CD8-positive, alpha-beta memory T cell (primary cell): ENCODE measurements around the gene ENO1. TPM values are rescaled to one million over a fixed set of nuclear protein-coding genes. Genes with fewer than 3 reads are reported as not detected.

Source experiments
- CTCF ChIA-PET: fragments of 350-600 bp; sonication (Branson Sonifier 250); formaldehyde crosslinking; loops from one replicate; lab custom pipeline; 2021; ENCODE audit warnings: antibody characterized with exemption; lab: Charles Lee
- POLR2A ChIA-PET: fragments of 350-600 bp; sonication (Branson Sonifier 250); formaldehyde crosslinking; loops from one replicate; lab custom pipeline; 2021; ENCODE audit warnings: antibody characterized with exemption; lab: Charles Lee
- DNase-seq, 5 donors: peaks; one replicate each; pipeline versions ENCODE4 v3.0.0 to v3.0.0-alpha.2; 2020 to 2022; ENCODE audit warnings: mixed read lengths in 1 of 5
- H3K27ac ChIP-seq: one replicate; pipeline ENCODE4 v1.7.0; 2013; ENCODE audit warnings: low read depth, mild to moderate bottlenecking, low read length, moderate library complexity
- H3K27me3 ChIP-seq: 2 replicates; pipeline ENCODE4 v1.7.0; 2013; ENCODE audit warnings: low read length, mild to moderate bottlenecking; ENCODE audit not compliant: insufficient read depth, poor library complexity, severe bottlenecking
- H3K36me3 ChIP-seq: 2 replicates; pipeline ENCODE4 v1.7.0; 2013; ENCODE audit warnings: mild to moderate bottlenecking, low read length, moderate library complexity; ENCODE audit not compliant: insufficient read depth
- H3K4me1 ChIP-seq: 2 replicates; pipeline ENCODE4 v1.7.0; 2013; ENCODE audit warnings: mild to moderate bottlenecking, low read length, moderate library complexity; ENCODE audit not compliant: insufficient read depth
- H3K4me3 ChIP-seq: 2 replicates; pipeline ENCODE4 v1.7.0; 2013; ENCODE audit warnings: mild to moderate bottlenecking, low read length
- H3K9me3 ChIP-seq: 2 replicates; pipeline ENCODE4 v1.7.0; 2013; ENCODE audit warnings: mild to moderate bottlenecking, low read length
- H3K27ac Mint-ChIP-seq, 8 donors: one replicate each; pipeline ENCODE4 v1.8.0; 2020 to 2021; ENCODE audit warnings: mixed read lengths in 8 of 8, mild to moderate bottlenecking in 6 of 8, inconsistent platforms in 3 of 8, moderate library complexity in 3 of 8
- H3K27me3 Mint-ChIP-seq, 2 donors: one replicate each; pipeline ENCODE4 v1.8.0; 2020 to 2021; ENCODE audit warnings: mixed read lengths in 2 of 2, mild to moderate bottlenecking in 1 of 2, moderate library complexity in 1 of 2
- H3K36me3 Mint-ChIP-seq, 3 donors: one replicate each; pipeline ENCODE4 v1.8.0; 2020 to 2021; ENCODE audit warnings: mixed read lengths in 3 of 3, inconsistent platforms in 1 of 3, mild to moderate bottlenecking in 1 of 3
- H3K4me1 Mint-ChIP-seq, 3 donors: one replicate each; pipeline ENCODE4 v1.8.0; 2020 to 2021; ENCODE audit warnings: mixed read lengths in 3 of 3, inconsistent platforms in 1 of 3, mild to moderate bottlenecking in 1 of 3
- H3K4me3 Mint-ChIP-seq, 7 donors: one replicate each; pipeline ENCODE4 v1.8.0; 2020 to 2021; ENCODE audit warnings: mixed read lengths in 7 of 7, mild to moderate bottlenecking in 6 of 7, moderate library complexity in 4 of 7, inconsistent platforms in 2 of 7
- H3K9me3 Mint-ChIP-seq, 5 donors: one replicate each; pipeline ENCODE4 v1.8.0; 2020 to 2022; ENCODE audit warnings: mixed read lengths in 5 of 5, mild to moderate bottlenecking in 3 of 5, moderate library complexity in 2 of 5, inconsistent platforms in 1 of 5
- polyA plus RNA-seq: library from polyadenylated mRNA; unstranded; fragments of 300-500 nt; fragmentation: Illumina TruSeq; gene quantifications from one replicate; pipeline ENCODE4 v1.2.3, GENCODE V29; 2021
- total RNA-seq, 2 experiments: library from RNA; stranded (reverse); gene quantifications; one replicate each; pipeline ENCODE4 v1.2.3, GENCODE V29; 2021

The ENO1 gene
- total and polyA plus RNA-seq, 3 experiments from 2014 or later: 1,061 to 3,136 (median 3,105) TPM

DNA sequence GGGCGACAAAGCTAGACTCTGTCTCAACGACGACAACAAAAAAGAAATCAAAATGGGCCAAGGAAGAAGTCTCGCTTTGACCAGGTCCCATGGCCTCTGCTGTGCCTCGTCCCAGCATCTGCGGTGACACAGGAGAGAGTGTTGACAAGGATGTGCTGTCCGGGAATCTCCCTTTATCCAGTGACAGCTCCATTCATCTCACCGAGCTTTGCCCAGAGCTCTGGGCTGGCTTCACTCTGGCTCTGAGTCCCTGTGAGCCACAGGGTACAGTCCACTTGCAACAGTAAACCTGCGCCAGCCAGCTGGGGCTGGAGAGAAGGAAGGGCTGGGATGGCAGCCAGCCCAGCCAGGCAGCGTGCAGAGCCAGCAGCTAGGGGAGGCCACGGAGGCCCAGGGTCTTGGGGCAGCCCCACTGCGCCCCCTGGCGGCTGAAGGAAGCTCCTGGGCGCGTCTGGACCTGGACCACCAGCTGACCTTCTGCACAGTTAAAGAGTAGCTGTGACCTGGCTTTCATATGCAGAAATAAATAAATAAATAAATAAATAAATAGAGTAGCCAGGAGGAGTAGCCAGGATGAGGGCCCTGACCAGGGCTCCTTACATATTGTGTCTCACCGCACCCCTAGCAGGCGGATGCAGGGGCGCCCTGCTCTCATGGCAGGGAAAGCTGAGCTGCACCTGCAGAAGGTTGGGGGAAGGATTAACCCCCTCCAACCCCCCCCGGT lies 29.7 kb downstream of the ENO1 start:
- H3K9me3 ChIP-seq: no peaks in the 10 kb centered on the region
- H3K36me3 ChIP-seq: no peaks in the 10 kb centered on the region
- no peak overlapping the region for H3K27ac ChIP-seq
- ChIA-PET CTCF (interaction anchor here (0.5 to 4.5 kb wide), 43 partner anchors 9 to 833 kb away, joined by 3 to 82 read pairs (median 4); partner anchors contain the start of gene RERE), POLR2A (interaction anchor here (0.6 to 1.0 kb wide), 2 partner anchors 10 to 30 kb away, joined by 3 read pairs; partner anchors contain the start of gene ENO1)
- H3K4me1 ChIP-seq: no peaks in the 10 kb centered on the region
- peaks cover 0 to 3% (median 0%) of the 10 kb centered on the region in 3 donors for H3K4me1 Mint-ChIP-seq
- H3K27ac Mint-ChIP-seq: no peak overlapping the region
- no peaks in the 10 kb centered on the region for H3K27me3 Mint-ChIP-seq
- H3K36me3 Mint-ChIP-seq: no peaks in the 10 kb centered on the region
- peak overlapping the region in 1 of 7 donors; percentile 6 for H3K4me3 Mint-ChIP-seq
- H3K4me3 ChIP-seq: no peak overlapping the region
- no peaks in the 10 kb centered on the region for H3K27me3 ChIP-seq
- H3K9me3 Mint-ChIP-seq: no peaks in the 10 kb centered on the region
- DNase-seq: peak; percentile 56 to 80 (median 64)

DNA sequence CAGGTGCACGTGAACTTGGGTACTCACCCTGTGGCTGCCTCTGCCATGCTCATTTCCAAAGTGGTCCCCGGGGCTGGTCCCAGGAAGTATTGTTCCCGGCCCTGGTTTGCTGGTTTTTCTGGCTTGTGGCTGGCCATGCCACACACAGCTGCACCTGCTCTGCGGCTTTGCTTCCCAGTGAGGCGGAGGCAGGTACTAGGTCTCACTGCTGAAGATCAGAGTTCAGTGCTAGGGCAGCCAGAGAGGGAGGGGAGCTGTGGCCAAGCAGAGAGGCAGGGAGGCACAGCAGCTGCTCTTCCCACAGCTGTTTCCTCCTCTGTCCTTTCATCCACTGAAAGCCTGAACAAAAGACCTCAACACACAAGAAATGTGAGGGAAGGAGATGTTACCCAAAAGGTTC lies 30.5 kb downstream of the ENO1 start:
- Mint-ChIP-seq H3K27me3 (no peaks in the 10 kb centered on the region), H3K9me3 (no peaks in the 10 kb centered on the region), H3K4me3 (no peak overlapping the region), H3K4me1 (peaks cover 0 to 3% (median 0%) of the 10 kb centered on the region in 3 donors), H3K27ac (peak overlapping the region in 1 of 8 donors; percentile 83), H3K36me3 (no peaks in the 10 kb centered on the region)
- Histone ChIP-seq H3K9me3 (no peaks in the 10 kb centered on the region), H3K4me1 (no peaks in the 10 kb centered on the region), H3K36me3 (no peaks in the 10 kb centered on the region), H3K27ac (no peak overlapping the region), H3K4me3 (no peak overlapping the region), H3K27me3 (no peaks in the 10 kb centered on the region)
- POLR2A ChIA-PET: no interaction called here
- CTCF ChIA-PET: interaction anchor here (0.5 to 4.5 kb wide), 21 partner anchors 9 to 833 kb away, joined by 3 to 82 read pairs (median 6); partner anchors contain the start of gene RERE
- DNase-seq: no peak

DNA sequence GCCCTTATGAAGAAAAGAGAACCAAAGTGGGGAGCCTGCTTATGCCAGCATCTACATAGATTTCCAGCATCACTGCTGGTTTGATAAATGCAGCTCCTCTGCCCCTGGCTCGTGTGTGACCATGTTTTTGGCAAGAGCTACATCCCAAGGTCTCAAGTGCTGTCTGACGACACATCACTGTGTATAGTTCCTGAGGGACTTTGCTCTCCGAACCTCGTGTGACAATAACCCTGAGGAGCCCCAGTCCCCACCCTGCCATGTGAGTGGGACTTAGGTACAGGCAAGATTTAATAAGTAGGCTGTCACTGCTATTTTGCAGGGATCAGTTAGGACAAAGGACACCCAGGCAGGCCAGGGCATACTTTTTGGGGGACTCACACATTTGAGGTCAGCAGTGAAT lies 32.2 kb downstream of the ENO1 start:
- Histone ChIP-seq H3K36me3 (no peaks in the 10 kb centered on the region), H3K9me3 (no peaks in the 10 kb centered on the region), H3K4me1 (no peaks in the 10 kb centered on the region), H3K27ac (no peak overlapping the region), H3K27me3 (no peaks in the 10 kb centered on the region), H3K4me3 (no peak overlapping the region)
- DNase-seq: no peak
- Mint-ChIP-seq H3K4me3 (no peak overlapping the region), H3K27ac (no peak overlapping the region), H3K9me3 (no peaks in the 10 kb centered on the region), H3K4me1 (peaks cover 0 to 3% (median 0%) of the 10 kb centered on the region in 3 donors), H3K36me3 (no peaks in the 10 kb centered on the region), H3K27me3 (no peaks in the 10 kb centered on the region)
- ChIA-PET POLR2A (no interaction called here), CTCF (interaction anchor here (1.9 kb wide), 1 partner anchor 285 kb away, joined by 8 read pairs; no protein-coding TSS in a partner anchor)

DNA sequence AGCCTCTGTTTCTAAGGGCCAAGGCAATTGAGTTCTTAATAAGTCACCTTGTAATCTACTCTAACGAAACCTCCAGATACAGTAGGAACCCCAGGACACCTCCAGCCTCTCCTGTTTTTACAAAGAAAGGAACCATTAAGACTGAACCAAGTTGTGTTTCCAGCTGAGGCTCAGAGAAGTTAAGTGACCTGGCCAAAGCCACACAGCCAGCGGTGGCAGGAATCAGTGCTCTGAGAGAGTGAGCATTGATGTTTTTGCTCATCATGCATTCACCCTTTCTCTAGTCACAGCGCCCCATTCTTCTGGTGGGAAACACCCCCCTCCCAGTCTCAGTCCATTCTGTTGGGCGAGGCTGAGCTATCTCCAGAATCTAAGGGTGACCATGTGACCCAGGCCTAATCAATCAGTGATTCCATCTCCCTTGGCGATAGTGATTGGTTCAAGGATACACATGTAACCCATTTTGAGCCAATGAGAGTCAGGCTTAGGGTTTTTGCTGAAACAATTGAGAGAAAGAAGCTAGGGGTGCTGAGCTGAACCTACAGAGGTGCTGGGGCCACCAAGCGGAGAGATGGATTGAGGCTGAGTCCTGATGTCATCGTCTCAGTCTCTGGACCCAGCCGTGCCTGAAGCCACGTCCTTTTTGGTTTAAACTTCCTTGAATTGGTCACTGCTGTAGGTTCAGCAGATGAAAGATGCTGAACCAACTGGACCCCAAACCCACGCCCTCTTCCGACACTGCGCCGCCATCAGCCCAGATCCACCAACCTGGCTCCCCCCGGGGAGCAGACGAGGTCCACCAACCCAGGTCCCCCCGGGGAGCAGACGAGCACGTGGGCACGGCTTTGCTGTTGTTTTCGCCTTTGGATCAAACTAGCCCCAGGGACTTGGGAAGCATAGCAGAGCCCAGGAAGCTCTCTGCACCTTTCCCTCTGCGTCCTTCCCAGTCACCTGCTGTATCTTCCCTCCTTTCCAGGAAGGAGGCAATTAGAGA lies 33.1 kb downstream of the ENO1 start:
- Histone ChIP-seq H3K36me3 (no peaks in the 10 kb centered on the region), H3K27ac (no peak overlapping the region), H3K4me1 (no peaks in the 10 kb centered on the region), H3K4me3 (no peak overlapping the region), H3K27me3 (no peaks in the 10 kb centered on the region), H3K9me3 (no peaks in the 10 kb centered on the region)
- no peaks in the 10 kb centered on the region for H3K9me3 Mint-ChIP-seq
- CTCF ChIA-PET: interaction anchor here (1.0 to 1.9 kb wide), 2 partner anchors 11 to 284 kb away, joined by 4 to 8 read pairs; no protein-coding TSS in a partner anchor
- H3K27ac Mint-ChIP-seq: peak overlapping the region in 1 of 8 donors; percentile 39
- H3K27me3 Mint-ChIP-seq: no peaks in the 10 kb centered on the region
- DNase-seq: no peak
- H3K4me3 Mint-ChIP-seq: no peak overlapping the region
- no peaks in the 10 kb centered on the region for H3K36me3 Mint-ChIP-seq
- POLR2A ChIA-PET: no interaction called here
- H3K4me1 Mint-ChIP-seq: peaks cover 0 to 3% (median 0%) of the 10 kb centered on the region in 3 donors

DNA sequence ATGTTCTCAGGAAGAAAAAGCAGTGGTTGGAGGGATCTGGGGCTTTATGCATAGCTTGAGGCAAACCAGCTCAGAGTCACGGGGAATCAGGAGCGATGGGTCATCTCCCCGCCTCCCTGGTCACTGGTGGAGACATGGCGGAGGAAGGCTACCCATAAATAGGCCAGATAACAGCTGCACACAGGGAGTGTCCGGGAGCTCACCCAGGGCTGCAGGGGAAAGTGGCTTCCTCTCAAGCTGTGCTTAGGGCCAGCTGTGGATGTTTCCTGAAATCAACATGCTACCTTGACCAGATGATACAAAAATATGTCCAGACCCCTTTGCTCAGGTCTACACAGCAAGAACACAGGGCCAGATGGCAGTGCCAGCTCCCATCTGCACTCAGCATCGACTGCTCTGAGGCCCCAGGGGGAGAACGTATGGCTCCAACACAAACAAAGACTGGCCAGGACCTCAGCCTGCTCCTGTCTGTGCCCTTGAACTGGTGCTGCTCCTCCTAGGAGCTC lies 33.9 kb downstream of the ENO1 start:
- no peaks in the 10 kb centered on the region for H3K9me3 Mint-ChIP-seq
- no peaks in the 10 kb centered on the region for H3K36me3 Mint-ChIP-seq
- H3K27ac Mint-ChIP-seq: peak overlapping the region in 1 of 8 donors; percentile 73
- H3K9me3 ChIP-seq: no peaks in the 10 kb centered on the region
- DNase-seq: no peak
- H3K4me3 Mint-ChIP-seq: no peak overlapping the region
- ChIA-PET CTCF (interaction anchor here (1.0 kb wide), 1 partner anchor 12 kb away, joined by 4 read pairs; no protein-coding TSS in a partner anchor), POLR2A (no interaction called here)
- no peaks in the 10 kb centered on the region for H3K27me3 ChIP-seq
- no peak overlapping the region for H3K4me3 ChIP-seq
- peaks cover 0 to 3% (median 0%) of the 10 kb centered on the region in 3 donors for H3K4me1 Mint-ChIP-seq
- no peaks in the 10 kb centered on the region for H3K27me3 Mint-ChIP-seq
- H3K36me3 ChIP-seq: no peaks in the 10 kb centered on the region
- no peaks in the 10 kb centered on the region for H3K4me1 ChIP-seq
- no peak overlapping the region for H3K27ac ChIP-seq

DNA sequence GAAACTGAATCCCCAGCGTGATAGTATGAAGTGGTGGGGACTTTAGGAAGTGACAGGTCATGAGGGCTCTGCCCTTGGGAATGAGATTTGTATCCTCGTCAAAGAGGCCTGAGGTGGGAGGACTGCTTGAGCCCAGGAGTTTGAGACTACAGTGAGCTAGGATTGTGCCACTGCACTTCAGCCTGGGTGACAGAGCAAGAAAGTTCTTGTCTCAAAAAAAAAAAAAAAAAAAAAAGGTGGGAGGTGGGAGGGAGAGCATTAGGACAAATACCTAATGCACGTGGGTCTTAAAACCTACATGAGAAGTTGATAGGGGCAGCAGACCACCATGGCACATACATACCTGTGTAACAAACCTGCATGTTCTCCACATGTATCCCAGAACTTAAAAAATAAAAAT lies 37.1 kb downstream of the ENO1 start:
- no peaks in the 10 kb centered on the region for H3K4me1 Mint-ChIP-seq
- CTCF ChIA-PET: no interaction called here
- no peaks in the 10 kb centered on the region for H3K27me3 Mint-ChIP-seq

DNA sequence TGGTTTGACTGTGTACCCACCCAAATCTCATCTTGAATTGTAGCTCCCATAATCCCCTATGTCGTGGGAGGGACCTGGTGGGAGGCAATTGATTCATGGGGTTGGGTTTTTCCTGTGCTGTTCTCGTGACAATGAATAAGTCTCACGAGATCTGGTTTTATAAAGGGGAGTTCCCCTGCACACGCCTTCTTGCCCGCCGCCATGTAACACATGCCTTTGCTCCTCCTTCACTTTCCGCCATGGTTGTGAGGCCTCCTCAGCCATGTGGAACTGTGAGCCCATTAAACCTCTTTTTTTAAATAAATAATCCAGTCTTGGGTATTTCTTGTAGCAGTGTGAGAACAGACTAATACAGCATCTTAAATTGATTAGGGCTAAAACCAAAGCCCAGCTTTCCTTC lies 38.5 kb downstream of the ENO1 start:
- Histone ChIP-seq H3K27ac (no peak overlapping the region), H3K36me3 (no peaks in the 10 kb centered on the region), H3K4me3 (no peak overlapping the region), H3K4me1 (no peaks in the 10 kb centered on the region), H3K9me3 (no peaks in the 10 kb centered on the region), H3K27me3 (no peaks in the 10 kb centered on the region)
- no peaks in the 10 kb centered on the region for H3K36me3 Mint-ChIP-seq
- no peak overlapping the region for H3K4me3 Mint-ChIP-seq
- ChIA-PET POLR2A (no interaction called here), CTCF (interaction anchor here (1.7 to 3.1 kb wide), 2 partner anchors 8 to 278 kb away, joined by 4 to 20 read pairs; no protein-coding TSS in a partner anchor)
- H3K27ac Mint-ChIP-seq: no peak overlapping the region
- H3K4me1 Mint-ChIP-seq: no peaks in the 10 kb centered on the region
- DNase-seq: no peak
- H3K9me3 Mint-ChIP-seq: no peaks in the 10 kb centered on the region
- H3K27me3 Mint-ChIP-seq: no peaks in the 10 kb centered on the region

More for the DNA sequence above, 37.1 kb downstream of the ENO1 start:
- Mint-ChIP-seq H3K9me3 (no peaks in the 10 kb centered on the region), H3K27ac (no peak overlapping the region), H3K36me3 (no peaks in the 10 kb centered on the region), H3K4me3 (no peak overlapping the region)
- H3K27ac ChIP-seq: no peak overlapping the region
- no peaks in the 10 kb centered on the region for H3K36me3 ChIP-seq
- POLR2A ChIA-PET: no interaction called here
- no peaks in the 10 kb centered on the region for H3K4me1 ChIP-seq
- no peak for DNase-seq
- H3K27me3 ChIP-seq: no peaks in the 10 kb centered on the region
- H3K9me3 ChIP-seq: no peaks in the 10 kb centered on the region
- H3K4me3 ChIP-seq: no peak overlapping the region
